Ascending aorta (tissue), 2 donors: ENCODE measurements around the gene RGS6. TPM values are rescaled to one million over a fixed set of nuclear protein-coding genes. Genes with fewer than 3 reads are reported as not detected.

Experiments
- DNase-seq, 2 donors: peaks; one replicate each; pipeline ENCODE4 v3.0.0-alpha.2; 2019; ENCODE audit warnings: low spot score in 2 of 2
- H3K27ac ChIP-seq, 2 donors: fragments of 200-600 bp; sonication (generic); one replicate each; pipeline ENCODE4 v1.5.1; 2016 to 2017; ENCODE audit warnings: mild to moderate bottlenecking in 1 of 2
- H3K27me3 ChIP-seq: fragments of 200-600 bp; sonication (generic); one replicate; pipeline ENCODE4 v1.5.1; 2017
- H3K36me3 ChIP-seq, 2 donors: fragments of 200-600 bp; sonication (generic); one replicate each; pipeline ENCODE4 v1.5.1; 2016
- H3K4me1 ChIP-seq, 2 donors: fragments of 200-600 bp; sonication (generic); one replicate each; pipeline ENCODE4 v1.5.1; 2016 to 2017; ENCODE audit warnings: mild to moderate bottlenecking in 1 of 2
- H3K4me3 ChIP-seq, 2 donors: fragments of 200-600 bp; sonication (generic); one replicate each; pipeline ENCODE4 v1.5.1; 2016 to 2017; ENCODE audit warnings: mild to moderate bottlenecking in 1 of 2
- H3K9me3 ChIP-seq, 2 donors: fragments of 200-600 bp; sonication (generic); one replicate each; pipeline ENCODE4 v1.5.1; 2016
- intact Hi-C: fragments of 100-400 bp; cut with DNase I; formaldehyde crosslinking; loops from one replicate; pipeline ENCODE4 v1.15.1; 2023
- total RNA-seq: library from RNA; depleted of rRNA; stranded (reverse); fragments of >200 nt; gene quantifications from one replicate; pipeline ENCODE4 v1.1.0, GENCODE V29; 2016
- TF ChIP-seq, protein P1 (sequence below), 3 experiments: fragments of 200-600 bp in 2 of 3; fragments of 450-650 bp in 1 of 3; sonication (generic) in 2 of 3; IDR thresholded peaks; one replicate each; pipeline ENCODE4 v1.5.1; 2016 to 2019; ENCODE audit warnings: antibody characterized with exemption in 3 of 3, mild to moderate bottlenecking in 1 of 3, moderate library complexity in 1 of 3

Gene RGS6
- total RNA-seq, 1 donor from 2014 or later, result 0.11 TPM

DNA sequence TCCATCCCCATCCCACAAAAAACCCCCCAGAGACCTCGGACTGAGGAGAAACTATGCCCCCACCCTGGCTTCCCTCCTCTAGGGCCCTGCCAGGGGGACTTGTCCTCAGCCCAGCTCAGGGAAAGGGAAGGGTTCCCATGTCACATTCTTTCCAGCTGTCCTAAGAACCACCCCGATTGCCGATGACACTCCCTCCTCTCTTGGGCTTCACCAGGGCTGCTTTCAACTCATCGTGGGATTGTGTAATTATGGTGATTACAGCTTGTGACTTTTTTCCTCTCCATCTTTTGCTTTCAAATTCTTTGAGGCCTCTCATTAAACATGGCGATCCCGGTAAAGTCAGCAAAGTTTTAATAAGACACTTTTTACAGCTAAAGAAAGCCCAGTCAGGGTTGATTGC lies 617.6 kb downstream of the RGS6 start:
- Histone ChIP-seq H3K27ac (no peak overlapping the region), H3K27me3 (no peaks in the 10 kb centered on the region), H3K36me3 (no peaks in the 10 kb centered on the region), H3K4me3 (no peak overlapping the region), H3K4me1 (peaks cover 6 to 19% of the 10 kb centered on the region in 2 donors), H3K9me3 (no peaks in the 10 kb centered on the region)
- intact Hi-C loops, result loop anchor here (10.0 kb wide), 1 partner anchor 265 kb away; no protein-coding TSS in a partner anchor
- TF ChIP-seq, protein P1, sequence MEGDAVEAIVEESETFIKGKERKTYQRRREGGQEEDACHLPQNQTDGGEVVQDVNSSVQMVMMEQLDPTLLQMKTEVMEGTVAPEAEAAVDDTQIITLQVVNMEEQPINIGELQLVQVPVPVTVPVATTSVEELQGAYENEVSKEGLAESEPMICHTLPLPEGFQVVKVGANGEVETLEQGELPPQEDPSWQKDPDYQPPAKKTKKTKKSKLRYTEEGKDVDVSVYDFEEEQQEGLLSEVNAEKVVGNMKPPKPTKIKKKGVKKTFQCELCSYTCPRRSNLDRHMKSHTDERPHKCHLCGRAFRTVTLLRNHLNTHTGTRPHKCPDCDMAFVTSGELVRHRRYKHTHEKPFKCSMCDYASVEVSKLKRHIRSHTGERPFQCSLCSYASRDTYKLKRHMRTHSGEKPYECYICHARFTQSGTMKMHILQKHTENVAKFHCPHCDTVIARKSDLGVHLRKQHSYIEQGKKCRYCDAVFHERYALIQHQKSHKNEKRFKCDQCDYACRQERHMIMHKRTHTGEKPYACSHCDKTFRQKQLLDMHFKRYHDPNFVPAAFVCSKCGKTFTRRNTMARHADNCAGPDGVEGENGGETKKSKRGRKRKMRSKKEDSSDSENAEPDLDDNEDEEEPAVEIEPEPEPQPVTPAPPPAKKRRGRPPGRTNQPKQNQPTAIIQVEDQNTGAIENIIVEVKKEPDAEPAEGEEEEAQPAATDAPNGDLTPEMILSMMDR (IDR thresholded peaks at IDR 0.05), result no peak
- no peak for DNase-seq

GRCh38 chr14:72550513-72550912 lies 618.3 kb downstream of the RGS6 start:
- H3K27ac ChIP-seq, result no peak overlapping the region
- no peaks in the 10 kb centered on the region for H3K27me3 ChIP-seq
- no peak overlapping the region for H3K4me3 ChIP-seq
- no peak for DNase-seq
- H3K9me3 ChIP-seq, result no peaks in the 10 kb centered on the region
- TF ChIP-seq, protein P1 (IDR thresholded peaks at IDR 0.05), result no peak
- intact Hi-C loops, result loop anchor here (10.0 kb wide), 1 partner anchor 264 kb away; no protein-coding TSS in a partner anchor
- peaks cover 6 to 13% of the 10 kb centered on the region in 2 donors for H3K4me1 ChIP-seq
- H3K36me3 ChIP-seq, result no peaks in the 10 kb centered on the region

GRCh38 chr14:72552236-72552635 lies 620.0 kb downstream of the RGS6 start:
- TF ChIP-seq, protein P1 (IDR thresholded peaks at IDR 0.05), result no peak
- H3K27ac ChIP-seq, result no peak overlapping the region
- no peaks in the 10 kb centered on the region for H3K9me3 ChIP-seq
- peak in 1 of 2 donors; percentile 52 for DNase-seq
- H3K27me3 ChIP-seq, result no peaks in the 10 kb centered on the region
- H3K4me1 ChIP-seq, result peaks cover 6 to 13% of the 10 kb centered on the region in 2 donors
- H3K36me3 ChIP-seq, result no peaks in the 10 kb centered on the region
- intact Hi-C loops, result loop anchor here (10.0 kb wide), 1 partner anchor 263 kb away; no protein-coding TSS in a partner anchor
- no peak overlapping the region for H3K4me3 ChIP-seq

DNA sequence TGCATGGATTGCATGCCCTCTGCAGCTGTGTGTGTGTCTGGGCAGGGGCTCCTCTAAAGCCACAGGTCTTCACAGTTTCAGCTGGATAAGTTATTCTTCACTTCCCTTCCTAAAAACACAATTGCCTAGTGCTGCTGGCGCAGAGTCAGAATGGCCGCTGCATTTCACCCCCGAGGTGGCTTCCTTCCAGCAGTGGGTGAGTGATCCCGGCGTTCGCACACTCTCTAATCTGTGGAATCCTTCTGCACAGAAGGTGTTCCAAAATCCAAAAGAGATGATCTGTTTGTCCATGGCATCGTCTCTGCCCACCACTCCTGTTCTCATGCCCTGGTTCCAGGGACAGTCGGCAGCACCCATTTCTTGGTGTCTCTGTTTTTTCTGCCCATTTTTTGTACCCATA lies 620.9 kb downstream of the RGS6 start:
- peak in 1 of 2 donors; percentile 64 for DNase-seq
- Histone ChIP-seq H3K4me1 (peaks cover 6 to 13% of the 10 kb centered on the region in 2 donors), H3K9me3 (no peaks in the 10 kb centered on the region), H3K27ac (peak overlapping the region; percentile 69), H3K4me3 (no peak overlapping the region), H3K27me3 (no peaks in the 10 kb centered on the region), H3K36me3 (no peaks in the 10 kb centered on the region)
- intact Hi-C loops, result loop anchor here (10.0 kb wide), 1 partner anchor 262 kb away; no protein-coding TSS in a partner anchor
- TF ChIP-seq, protein P1 (IDR thresholded peaks at IDR 0.05), result no peak

GRCh38 chr14:72553656-72554055 lies 621.4 kb downstream of the RGS6 start:
- intact Hi-C loops, result loop anchor here (10.0 kb wide), 1 partner anchor 261 kb away; no protein-coding TSS in a partner anchor
- Histone ChIP-seq H3K4me3 (no peak overlapping the region), H3K9me3 (no peaks in the 10 kb centered on the region), H3K27me3 (no peaks in the 10 kb centered on the region), H3K4me1 (peaks cover 6 to 17% of the 10 kb centered on the region in 2 donors), H3K36me3 (no peaks in the 10 kb centered on the region), H3K27ac (peak overlapping the region; percentile 69)
- peak in 1 of 2 donors; percentile 46 for DNase-seq
- TF ChIP-seq, protein P1 (IDR thresholded peaks at IDR 0.05), result no peak
